Pancreas (tissue), 10 donors: ENCODE results near the gene ARSB. TPM values are rescaled to one million over a fixed set of nuclear protein-coding genes. Genes with fewer than 3 reads are reported as not detected.

ENCODE experiments used
- ATAC-seq, 4 donors: fragments of 200-7000 bp; cut with Tn5 transposase; one replicate each; pipeline versions ENCODE4 v1.8.0 to v1.9.1; 2020; ENCODE audit warnings: mild to moderate bottlenecking in 4 of 4, moderate library complexity in 4 of 4
- DNase-seq, 6 donors: peaks; one replicate each; pipeline ENCODE4 v3.0.0-alpha.2; 2020
- FAIRE-seq: peaks from 2 replicates; lab custom pipeline; 2012; peaks lifted over from hg19 to GRCh38; lab: Jason Lieb, UNC
- H3K27ac ChIP-seq, 4 donors: fragments of 200-600 bp; sonication (generic); 1 replicate in 3 of 4; 2 replicates in 1 of 4; pipeline versions ENCODE4 v1.5.0 to v1.8.0; 2020
- H3K27me3 ChIP-seq, 4 donors: fragments of 200-600 bp; one replicate each; pipeline ENCODE4 v1.8.0; 2021
- H3K36me3 ChIP-seq, 3 donors: fragments of 200-600 bp; sonication (generic) in 1 of 3; one replicate each; pipeline versions ENCODE4 v1.5.0 to v1.8.0; 2020 to 2021
- H3K4me1 ChIP-seq, 3 donors: fragments of 200-600 bp; one replicate each; pipeline ENCODE4 v1.8.0; 2021
- H3K4me3 ChIP-seq, 4 donors: fragments of 200-600 bp; sonication (generic) in 2 of 4; one replicate each; pipeline versions ENCODE4 v1.5.0 to v1.8.0; 2020 to 2021
- H3K9me3 ChIP-seq, 4 donors: fragments of 200-600 bp; one replicate each; pipeline ENCODE4 v1.8.0; 2021
- CTCF ChIP-seq, 4 donors: fragments of 200-600 bp; sonication (generic) in 3 of 4; IDR thresholded peaks; one replicate each; pipeline versions ENCODE4 v1.5.0 to v1.8.0; 2021; ENCODE audit warnings: antibody characterized with exemption in 4 of 4
- WGBS, 2 donors: extraction: QIAGEN DNeasy Blood & Tissue Kit; methylation state at CpG; one replicate each; pipeline ENCODE4 v1.1.7; 2013; 5-methylcytosine and 5-hydroxymethylcytosine counted together
- intact Hi-C, 3 donors: fragments of 100-400 bp; cut with DNase I; formaldehyde crosslinking; loops; one replicate each; pipeline versions ENCODE4 v1.11.1 to v1.14.2; 2022
- polyA plus RNA-seq, 2 donors: library from polyadenylated mRNA; stranded (reverse); fragments of 200-250 nt; gene quantifications; one replicate each; pipeline ENCODE4 v1.2.3, GENCODE V29; 2013
- total RNA-seq, 6 donors: library from RNA; stranded (reverse); fragmentation: NEBNext Ultra II Directional in 4 of 6; extraction: Animal tissue kit (Norgen Biotek cat#: 25700) in 4 of 6; gene quantifications; one replicate each; pipeline versions ENCODE4 v1.2.1 to v1.2.4, GENCODE V29; 2021 to 2023
- donor health status: healthy with polysubstance abuse.
- donor health status: DM: no; HTN: no; CAD: no; lungs with moderate emphysema.
- donor health status: DM: no; HTN: no; CAD: no.
- donor health status: control.
- donor health status: control.
- donor health status: Bipolar disorder and iron deficiency.
- donor health status: DM: yes; HTN: yes; CAD: no.
- donor health status: DM: no; HTN: no; CAD: no.
- donor health status: DM: no; HTN: no; CAD: no.
- donor health status: DM: yes; HTN: yes; CAD: no.

Gene ARSB
- total and polyA plus RNA-seq, 8 donors = 1.6 to 11.5 (median 5.8) TPM

GRCh38 chr5:78838753-78839152, 146.4 kb downstream of the ARSB start:
- Histone ChIP-seq H3K4me3 (no peak overlapping the region), H3K27ac (no peak overlapping the region), H3K36me3 (no peaks in the 10 kb centered on the region), H3K27me3 (no peaks in the 10 kb centered on the region), H3K9me3 (no peaks in the 10 kb centered on the region), H3K4me1 (no peaks in the 10 kb centered on the region)
- no peak for ATAC-seq
- no peak for FAIRE-seq
- intact Hi-C loops = no loop called here
- WGBS, 2 donors = 87 to 88% methylated on average over 3 of the region's 3 CpGs
- no peak for TF ChIP-seq CTCF (IDR thresholded peaks at IDR 0.05)
- DNase-seq = no peak

GRCh38 chr5:78837836-78838235, 147.3 kb downstream of the ARSB start:
- intact Hi-C loops = no loop called here
- WGBS, 2 donors = 89 to 91% methylated on average over 5 of the region's 5 CpGs
- no peak for TF ChIP-seq CTCF (IDR thresholded peaks at IDR 0.05)
- Histone ChIP-seq H3K9me3 (no peaks in the 10 kb centered on the region), H3K4me1 (no peaks in the 10 kb centered on the region), H3K4me3 (no peak overlapping the region), H3K27me3 (no peaks in the 10 kb centered on the region), H3K36me3 (no peaks in the 10 kb centered on the region), H3K27ac (no peak overlapping the region)
- ATAC-seq = no peak
- DNase-seq = no peak
- FAIRE-seq = no peak

- intact Hi-C loops = no loop called here
- WGBS, 2 donors = 86 to 93% methylated on average over 9 of the region's 9 CpGs
- TF ChIP-seq CTCF (IDR thresholded peaks at IDR 0.05) = no peak
- Histone ChIP-seq H3K36me3 (no peaks in the 10 kb centered on the region), H3K27me3 (no peaks in the 10 kb centered on the region), H3K9me3 (no peaks in the 10 kb centered on the region), H3K27ac (no peak overlapping the region), H3K4me1 (no peaks in the 10 kb centered on the region), H3K4me3 (no peak overlapping the region)
- ATAC-seq (no peak), FAIRE-seq (no peak), DNase-seq (no peak)
Observed at GRCh38 chr5:78835176-78835575, 149.9 kb downstream of the ARSB start.

- no peak for DNase-seq
- Histone ChIP-seq H3K4me1 (no peaks in the 10 kb centered on the region), H3K27me3 (no peaks in the 10 kb centered on the region), H3K9me3 (no peaks in the 10 kb centered on the region), H3K36me3 (no peaks in the 10 kb centered on the region), H3K27ac (no peak overlapping the region), H3K4me3 (no peak overlapping the region)
- ATAC-seq = no peak
- intact Hi-C loops = no loop called here
- 85 to 92% methylated on average over 3 of the region's 3 CpGs for WGBS, 2 donors
- FAIRE-seq = no peak
- no peak for TF ChIP-seq CTCF (IDR thresholded peaks at IDR 0.05)
Observed at GRCh38 chr5:78833284-78833683, 151.8 kb downstream of the ARSB start.

GRCh38 chr5:78830528-78831046, 154.5 kb downstream of the ARSB start:
- intact Hi-C loops = no loop called here
- 85 to 86% methylated on average over 8 of the region's 8 CpGs for WGBS, 2 donors
- no peaks in the 10 kb centered on the region for H3K4me1 ChIP-seq
- ATAC-seq (no peak), FAIRE-seq (no peak), DNase-seq (no peak)
- H3K9me3 ChIP-seq = no peaks in the 10 kb centered on the region
- H3K27ac ChIP-seq = no peak overlapping the region
- TF ChIP-seq CTCF (IDR thresholded peaks at IDR 0.05) = no peak
- H3K4me3 ChIP-seq = no peak overlapping the region
- H3K27me3 ChIP-seq = no peaks in the 10 kb centered on the region
- H3K36me3 ChIP-seq = no peaks in the 10 kb centered on the region
